HG02763 (cell line): ENCODE measurements around the gene INO80E.
"Not testable (repeated sequence)": the region's sequence is repeated elsewhere in the genome, so short reads cannot be mapped to it uniquely, and the experiment has no call there.

Experiments
- ATAC-seq: cut with Tn5 transposase; IDR thresholded peaks from one replicate; pipeline ENCODE4 v1.9.1; 2021; ENCODE audit warnings: mild to moderate bottlenecking, moderate library complexity; ENCODE audit not compliant: unreplicated experiment

The INO80E gene

GRCh38 chr16:30009085-30009862 is 13.2 kb downstream of the INO80E start:
- no peak for ATAC-seq

DNA sequence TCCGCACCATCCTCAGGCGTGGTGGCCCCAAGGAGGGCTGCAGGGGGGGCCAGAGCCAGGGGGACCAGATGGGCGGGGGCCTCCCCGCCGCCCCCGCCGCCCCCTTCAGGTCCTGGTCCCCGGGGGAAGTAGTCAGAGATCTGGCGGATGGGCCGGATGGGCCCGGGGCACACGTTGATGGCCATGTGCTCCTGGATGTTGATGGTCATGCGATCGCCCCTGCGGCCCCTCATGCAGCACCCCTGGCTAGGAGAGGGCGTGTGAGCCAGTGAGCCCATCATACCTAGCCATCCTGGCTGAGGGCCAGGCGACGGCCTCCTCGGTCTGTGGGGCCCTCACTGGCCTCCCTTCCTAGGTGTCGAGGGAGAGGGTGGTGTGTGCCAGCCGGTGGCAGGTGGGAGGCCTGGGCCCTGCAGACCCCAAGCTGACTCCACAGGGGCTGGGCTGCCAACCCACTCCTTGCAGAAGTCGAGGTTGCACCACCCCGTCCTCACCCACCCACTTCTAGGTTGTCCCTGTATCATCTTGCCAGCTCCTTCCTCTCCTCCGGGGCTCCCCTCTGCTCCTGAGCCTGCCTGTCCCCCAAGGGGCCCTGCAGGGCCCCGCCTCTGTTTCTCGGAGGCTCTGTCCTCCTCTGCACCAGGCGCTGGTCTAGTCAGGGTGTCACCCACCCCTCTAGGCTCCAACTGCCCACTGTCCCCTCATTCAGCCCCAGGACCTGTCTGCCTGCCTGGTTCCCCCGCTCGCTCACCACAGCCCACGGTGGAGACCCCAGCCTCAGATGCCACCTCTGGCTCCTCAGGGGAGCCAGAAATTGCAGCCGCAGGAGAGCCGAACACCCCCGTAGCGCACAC is 14.2 kb downstream of the INO80E start:
- no peak for ATAC-seq

- ATAC-seq, result no peak
Observed at GRCh38 chr16:30010844-30011713, 15.0 kb downstream of the INO80E start, which contains the start of gene DOC2A. DOC2A (minus strand) TSS chr16:30011027; CDS start chr16:30010222, 805 bp downstream.

GRCh38 chr16:30011714-30012504 is 15.9 kb downstream of the INO80E start:
- no peak for ATAC-seq

DNA sequence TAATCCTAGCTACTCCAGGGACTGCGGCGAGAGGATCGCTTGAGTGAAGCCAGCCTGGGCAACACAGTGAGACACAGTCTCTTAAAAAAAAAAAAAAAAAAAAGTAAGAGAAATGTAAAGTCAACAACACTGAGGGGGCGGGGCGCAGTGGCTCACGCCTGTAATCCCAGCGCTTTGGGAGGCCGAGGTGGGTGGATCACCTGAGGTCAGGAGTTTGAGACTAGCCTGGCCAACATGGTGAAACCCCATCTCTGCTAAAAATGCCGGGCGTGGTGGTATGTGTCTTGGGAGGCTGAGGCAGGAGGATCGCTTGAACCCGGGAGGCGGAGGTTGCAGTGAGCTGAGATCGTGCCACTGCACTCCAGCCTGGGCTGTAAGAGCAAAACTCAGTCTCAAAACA is 16.6 kb downstream of the INO80E start:
- ATAC-seq, result not testable (repeated sequence)

DNA sequence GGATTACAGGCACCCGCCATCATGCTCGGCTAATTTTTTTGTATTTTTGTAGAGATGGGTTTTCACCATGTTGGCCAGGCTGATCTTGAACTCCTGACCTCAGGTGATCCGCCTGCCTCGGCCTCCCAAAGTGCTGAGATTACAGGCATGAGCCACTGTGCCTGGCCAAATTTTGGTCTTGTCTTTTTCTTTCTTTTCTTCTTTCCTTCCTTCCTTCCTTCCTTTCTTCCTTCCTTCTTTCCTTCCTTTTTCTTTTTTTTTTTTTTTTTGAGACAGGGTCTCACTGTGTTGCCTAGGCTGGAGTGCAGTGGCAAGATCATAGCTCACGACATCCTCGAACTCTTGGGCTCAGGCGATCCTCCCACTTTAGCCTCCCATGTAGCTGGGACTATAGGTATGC is 19.4 kb downstream of the INO80E start:
- ATAC-seq, result not testable (repeated sequence)

GRCh38 chr16:30016555-30017276 is 20.7 kb downstream of the INO80E start:
- no peak for ATAC-seq

DNA sequence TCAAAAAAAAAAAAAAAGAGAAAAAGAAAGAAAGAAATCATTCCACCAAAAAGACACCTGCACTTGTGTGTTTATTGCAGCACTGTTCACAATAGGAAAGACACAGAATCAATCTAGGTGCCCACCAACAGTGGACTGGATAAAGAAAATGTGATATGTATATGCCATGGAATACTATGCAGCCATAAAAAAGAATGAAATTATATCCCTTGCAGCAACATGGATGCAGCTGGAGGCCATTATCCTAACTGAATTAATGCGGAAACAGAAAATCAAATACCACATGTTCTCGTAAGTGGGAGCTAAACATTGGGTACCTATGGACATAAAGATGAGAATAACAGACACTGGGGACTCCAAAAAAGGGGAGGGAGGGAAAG is 21.2 kb downstream of the INO80E start:
- ATAC-seq, result no peak

DNA sequence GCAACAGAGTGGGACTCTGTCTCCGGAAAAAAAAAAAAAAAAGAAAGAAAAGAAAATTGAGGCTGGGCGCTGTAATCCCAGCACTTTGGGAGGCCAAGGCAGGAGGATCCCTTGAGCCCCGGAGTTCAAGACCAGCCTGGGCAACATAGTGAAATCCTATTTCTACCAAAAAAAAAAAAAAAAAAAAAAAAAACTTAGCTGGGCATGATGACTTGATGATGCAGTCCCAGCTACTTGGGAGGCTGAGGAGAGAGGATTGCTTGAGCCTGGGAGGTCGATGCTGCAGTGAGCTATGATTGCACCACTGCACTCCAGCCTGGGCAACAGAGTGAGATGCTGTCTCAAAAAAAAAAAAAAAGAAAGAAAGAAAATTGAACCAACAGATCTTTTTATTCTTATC is 21.9 kb downstream of the INO80E start:
- not testable (repeated sequence) for ATAC-seq

DNA sequence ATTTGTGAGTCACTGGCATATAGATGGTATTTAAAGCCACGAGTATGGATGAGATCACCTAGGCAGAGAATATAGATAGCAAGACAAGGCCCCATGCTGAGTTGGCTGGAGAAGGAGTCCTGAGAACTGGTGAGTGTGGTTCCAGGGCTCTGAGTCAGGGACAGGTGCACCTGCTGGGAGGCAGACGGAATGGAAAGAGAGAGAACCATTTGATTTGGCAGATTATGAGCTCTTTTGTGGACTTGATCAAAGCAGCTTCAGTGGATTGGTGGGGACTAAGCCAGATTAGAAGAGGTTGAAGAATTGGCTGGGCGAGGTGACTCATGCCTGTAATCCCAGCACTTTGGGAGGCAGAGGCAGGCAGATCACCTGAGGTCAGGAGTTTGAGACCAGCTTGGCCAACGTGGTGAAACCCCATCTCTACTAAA is 22.7 kb downstream of the INO80E start:
- no peak for ATAC-seq

GRCh38 chr16:30022887-30023286 is 26.8 kb downstream of the INO80E start, which contains the start of gene C16orf92:
C16orf92 (plus strand) TSS chr16:30023198; CDS start chr16:30023341, 143 bp downstream.
- no peak for ATAC-seq

DNA sequence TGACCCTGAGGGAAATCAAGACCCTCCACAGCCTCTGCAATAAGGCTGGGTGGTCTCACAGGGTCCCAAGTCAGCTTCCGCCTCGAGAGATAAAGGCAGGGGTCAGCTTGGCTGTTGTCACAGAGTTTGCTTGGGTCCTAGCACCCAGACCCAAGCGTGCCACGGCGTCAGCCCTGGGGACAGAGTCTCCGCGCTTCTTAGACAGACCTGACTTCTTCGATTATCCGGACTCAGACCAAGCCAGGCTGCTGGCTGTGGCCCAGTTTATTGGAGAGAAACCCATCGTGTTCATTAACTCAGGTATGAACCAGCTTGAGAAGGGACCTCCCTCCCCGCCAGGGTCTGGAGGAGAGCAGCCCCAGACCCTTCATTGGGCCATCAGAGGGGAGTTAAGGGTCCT is 27.5 kb downstream of the INO80E start:
- ATAC-seq, result no peak

DNA sequence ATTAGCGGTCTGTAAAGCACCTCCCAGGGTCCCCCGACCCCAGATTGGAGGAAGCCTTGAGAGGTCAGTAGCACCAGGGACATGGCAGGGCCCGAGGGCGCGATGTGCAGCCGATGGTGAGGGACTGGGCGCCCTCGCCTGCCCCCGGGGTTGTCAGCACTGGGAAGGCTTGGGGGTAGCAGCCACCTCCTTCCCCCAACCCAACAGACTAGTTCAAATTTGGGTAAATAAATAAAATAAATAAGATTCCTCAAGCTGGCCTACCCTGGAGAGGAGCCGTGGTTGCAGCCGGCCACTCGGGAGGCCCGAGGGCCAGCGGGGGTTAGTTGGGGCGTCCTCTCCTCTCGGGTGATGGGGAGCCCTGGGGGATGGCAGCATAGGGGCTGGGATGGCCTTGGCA is 28.4 kb downstream of the INO80E start:
- ATAC-seq, result no peak

- no peak for ATAC-seq
Observed at GRCh38 chr16:30025156-30025555, 29.1 kb downstream of the INO80E start.

- ATAC-seq, result no peak
Observed at GRCh38 chr16:30025574-30025973, 29.5 kb downstream of the INO80E start.

GRCh38 chr16:30026449-30026848 is 30.4 kb downstream of the INO80E start:
- ATAC-seq, result no peak

- no peak for ATAC-seq
Observed at GRCh38 chr16:30027588-30028437, 31.8 kb downstream of the INO80E start.

DNA sequence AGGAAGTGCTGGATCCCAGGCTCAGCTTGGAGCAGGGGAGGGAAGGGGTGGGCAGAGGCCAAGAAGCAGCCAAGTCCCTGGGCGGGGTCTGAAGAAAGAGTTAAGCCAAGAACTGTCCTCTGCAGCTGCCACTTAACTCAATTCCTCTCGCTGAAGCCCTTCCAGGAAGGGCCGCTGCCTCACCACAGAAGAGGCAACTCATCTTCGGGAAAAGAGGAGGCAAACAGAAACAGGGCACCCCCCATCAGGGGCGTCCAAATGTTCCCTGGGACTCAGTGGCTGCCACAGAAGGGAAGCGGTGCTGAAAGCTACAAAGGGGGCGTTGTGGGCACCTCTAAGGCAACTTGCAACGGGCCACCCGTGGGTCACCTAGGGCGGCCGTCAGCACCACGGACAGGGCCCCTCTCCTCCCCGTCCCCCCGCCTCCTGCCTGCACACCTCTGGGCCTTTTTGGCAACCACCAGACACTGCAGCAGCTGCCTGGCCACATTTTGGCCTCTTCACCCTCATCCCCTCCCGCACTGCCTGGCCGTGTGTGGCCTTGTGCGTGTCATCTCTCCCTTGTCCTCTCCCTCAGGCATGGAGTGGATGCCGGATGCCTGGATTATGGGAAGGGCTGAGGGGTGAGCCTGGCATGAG is 32.5 kb downstream of the INO80E start:
- ATAC-seq, result no peak
